ENCODE results near the gene ADAMTSL3.

- TF ChIP-seq EZH2 (IDR thresholded peaks at IDR 0.05; ENCODE audit: low read depth, unreplicated experiment), result no peak
- no peak for TF ChIP-seq REST (IDR thresholded peaks at IDR 0.05; ENCODE audit: unreplicated experiment)
- no peak for TF ChIP-seq CREB1 (CRISPR knock-in tag; IDR thresholded peaks at IDR 0.05; ENCODE audit: low read depth)
- TF ChIP-seq CTCF (conservative IDR thresholded peaks at IDR 0.05; ENCODE audit: low read depth in 2 of 2), result peak; percentile 24 to 51; a peak in 3 of 4 replicates
- no peak for TF ChIP-seq EZH2phosphoT487 (IDR thresholded peaks at IDR 0.05; ENCODE audit: unreplicated experiment)
- no peak for TF ChIP-seq POLR2AphosphoS5 (IDR thresholded peaks at IDR 0.05; ENCODE audit: low read depth)
Measured at GRCh38 chr15:83993591-83993990, 339.7 kb downstream of the ADAMTSL3 start.
